ENCODE data around the gene EFCAB5. TPM values are rescaled to one million over a fixed set of nuclear protein-coding genes. Genes with fewer than 3 reads are reported as not detected.
"Not testable (repeated sequence)": the region's sequence is repeated elsewhere in the genome, so short reads cannot be mapped to it uniquely, and the experiment has no call there.

Gene EFCAB5
- total RNA-seq, 1 donor from 2014 or later: 0.35 TPM

- intact Hi-C loops (cut with micrococcal nuclease): loop anchor here (1.0 kb wide), 1 partner anchor 123 kb away; no protein-coding TSS in a partner anchor
Observed at GRCh38 chr17:29931231-29931932, 10.1 kb upstream of the EFCAB5 start.

DNA sequence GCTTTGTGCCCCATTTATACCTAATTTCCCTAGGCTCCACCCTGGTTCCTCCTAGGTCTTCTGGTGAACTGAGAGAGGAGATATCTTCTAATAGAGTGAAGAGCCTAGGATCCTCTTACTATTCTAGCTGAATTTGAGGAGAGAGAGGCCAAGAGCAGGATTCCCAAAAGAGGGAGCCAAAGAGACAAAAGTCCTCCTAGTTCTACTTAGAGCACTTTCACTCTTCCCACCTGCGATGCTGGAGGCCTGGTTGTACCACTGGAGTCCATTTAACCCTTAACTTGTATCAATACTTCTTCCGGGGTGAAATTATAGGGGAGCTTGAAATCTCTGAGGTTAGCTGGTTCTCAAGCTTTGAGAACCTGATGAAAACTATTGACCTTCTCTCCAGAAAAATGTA, 8.1 kb upstream of the EFCAB5 start:
- DNase-seq (no peak), ATAC-seq (no peak)
- intact Hi-C loops (cut with micrococcal nuclease): no loop called here

More at GRCh38 chr17:29931231-29931932, 10.1 kb upstream of the EFCAB5 start:
- DNase-seq (peak; percentile 60), ATAC-seq (peak; percentile 75)

DNA sequence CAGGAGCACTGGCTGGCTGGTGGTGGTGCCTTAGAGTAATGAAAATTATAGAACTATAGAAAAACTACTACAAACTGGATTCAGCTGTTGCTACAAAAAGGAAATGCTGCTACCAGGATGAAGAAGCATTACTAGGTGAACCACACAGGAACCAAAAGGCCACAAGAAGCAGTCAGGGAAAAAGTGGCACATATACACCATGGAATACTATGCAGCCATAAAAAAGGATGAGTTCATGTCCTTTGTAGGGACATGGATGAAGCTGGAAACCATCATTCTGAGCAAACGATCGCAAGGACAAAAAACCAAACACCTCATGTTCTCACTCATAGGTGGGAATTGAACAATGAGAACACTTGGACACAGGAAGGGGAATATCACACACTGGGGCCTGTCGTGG, 5.5 kb upstream of the EFCAB5 start:
- ATAC-seq; DNase-seq; intact Hi-C loops (cut with micrococcal nuclease): not testable (repeated sequence)

GRCh38 chr17:29936724-29937123, 4.7 kb upstream of the EFCAB5 start:
- DNase-seq (no peak), ATAC-seq (no peak)
- intact Hi-C loops (cut with micrococcal nuclease): no loop called here

DNA sequence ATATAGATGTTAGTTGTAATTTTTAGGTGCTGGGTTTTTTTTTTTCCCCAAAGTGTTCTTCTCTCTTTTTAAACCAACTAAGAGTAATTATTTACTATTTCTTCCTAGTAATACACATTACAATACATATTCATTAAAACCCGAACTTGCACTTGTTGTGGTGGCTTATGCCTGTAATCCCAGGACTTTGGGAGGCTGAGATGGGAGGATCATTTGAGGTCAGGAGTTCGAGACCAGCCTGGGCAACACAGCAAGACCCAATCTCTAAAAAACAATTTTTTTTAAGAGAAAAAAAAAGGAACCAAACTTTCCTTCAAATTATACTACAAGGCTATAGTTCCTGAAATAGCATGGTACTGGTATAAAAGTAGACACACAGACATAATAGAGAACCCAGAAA, 3.8 kb downstream of the EFCAB5 start:
- intact Hi-C loops (cut with micrococcal nuclease): no loop called here
- no peak for DNase-seq
- no peak for ATAC-seq

GRCh38 chr17:29948448-29949215, 7.2 kb downstream of the EFCAB5 start:
- ATAC-seq (no peak), DNase-seq (no peak)
- intact Hi-C loops (cut with micrococcal nuclease): no loop called here

GRCh38 chr17:29949696-29950095, 8.3 kb downstream of the EFCAB5 start:
- intact Hi-C loops (cut with micrococcal nuclease): no loop called here
- DNase-seq (no peak), ATAC-seq (no peak)

- DNase-seq (no peak), ATAC-seq (no peak)
- intact Hi-C loops (cut with micrococcal nuclease): no loop called here
Observed at GRCh38 chr17:29954405-29954804, 13.0 kb downstream of the EFCAB5 start.

DNA sequence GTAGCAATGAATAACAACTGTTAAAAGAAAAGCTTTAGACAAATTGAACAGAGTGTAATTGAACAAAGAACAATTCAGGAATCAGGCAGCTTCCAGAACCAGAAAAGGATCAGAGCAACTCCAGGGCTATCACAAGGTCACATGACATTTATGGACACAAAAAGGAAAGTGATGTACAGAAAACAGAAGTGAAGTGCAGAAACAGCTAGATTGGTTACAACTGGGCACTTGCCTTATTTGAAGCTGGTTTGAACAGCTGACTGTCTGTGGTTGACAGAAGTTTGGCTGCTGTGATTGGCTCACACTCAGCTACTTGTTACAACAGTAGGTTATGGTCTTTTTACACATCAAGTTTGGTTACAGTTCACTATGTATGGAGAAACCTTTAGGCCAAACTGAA, 14.8 kb downstream of the EFCAB5 start:
- no peak for DNase-seq
- intact Hi-C loops (cut with micrococcal nuclease): no loop called here

GRCh38 chr17:29957488-29957887, 16.1 kb downstream of the EFCAB5 start:
- intact Hi-C loops (cut with micrococcal nuclease); DNase-seq; ATAC-seq: not testable (repeated sequence)

More for the DNA sequence above, 14.8 kb downstream of the EFCAB5 start:
- ATAC-seq: no peak

DNA sequence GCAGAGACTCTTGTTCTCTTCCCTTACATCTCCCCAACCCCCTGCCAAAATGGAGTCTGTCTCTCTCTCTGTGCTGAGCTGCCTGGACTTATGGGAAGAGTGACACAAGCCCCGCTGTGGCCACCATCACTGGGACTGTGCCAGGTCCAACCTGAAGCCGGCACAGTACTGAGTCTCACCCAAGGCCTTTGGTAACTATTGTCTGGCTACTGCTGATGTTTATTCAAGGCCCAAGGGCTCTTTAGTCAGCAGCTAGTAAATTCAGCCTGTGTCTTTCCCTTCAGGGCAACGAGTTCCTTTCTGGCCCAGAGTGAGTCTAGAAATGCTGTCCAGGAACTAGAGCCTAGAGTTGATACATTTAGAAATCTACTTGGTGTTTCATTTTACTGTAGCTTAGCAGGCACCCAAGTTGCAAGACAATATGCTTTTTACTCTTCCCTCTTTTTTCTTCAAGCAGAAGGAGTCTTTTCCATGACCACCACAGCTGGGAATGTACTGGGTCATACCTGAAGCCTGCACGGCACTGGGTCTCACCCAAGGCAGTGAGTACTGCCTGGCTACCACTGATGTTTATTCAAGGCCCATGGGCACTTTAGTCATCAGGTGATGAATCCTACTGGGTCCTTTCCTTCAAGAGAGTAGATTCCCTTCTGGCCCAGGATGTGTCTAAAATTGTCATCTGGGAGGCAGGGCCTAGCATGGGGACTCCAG, 17.7 kb downstream of the EFCAB5 start:
- DNase-seq: no peak
- intact Hi-C loops (cut with micrococcal nuclease): no loop called here
- no peak for ATAC-seq

DNA sequence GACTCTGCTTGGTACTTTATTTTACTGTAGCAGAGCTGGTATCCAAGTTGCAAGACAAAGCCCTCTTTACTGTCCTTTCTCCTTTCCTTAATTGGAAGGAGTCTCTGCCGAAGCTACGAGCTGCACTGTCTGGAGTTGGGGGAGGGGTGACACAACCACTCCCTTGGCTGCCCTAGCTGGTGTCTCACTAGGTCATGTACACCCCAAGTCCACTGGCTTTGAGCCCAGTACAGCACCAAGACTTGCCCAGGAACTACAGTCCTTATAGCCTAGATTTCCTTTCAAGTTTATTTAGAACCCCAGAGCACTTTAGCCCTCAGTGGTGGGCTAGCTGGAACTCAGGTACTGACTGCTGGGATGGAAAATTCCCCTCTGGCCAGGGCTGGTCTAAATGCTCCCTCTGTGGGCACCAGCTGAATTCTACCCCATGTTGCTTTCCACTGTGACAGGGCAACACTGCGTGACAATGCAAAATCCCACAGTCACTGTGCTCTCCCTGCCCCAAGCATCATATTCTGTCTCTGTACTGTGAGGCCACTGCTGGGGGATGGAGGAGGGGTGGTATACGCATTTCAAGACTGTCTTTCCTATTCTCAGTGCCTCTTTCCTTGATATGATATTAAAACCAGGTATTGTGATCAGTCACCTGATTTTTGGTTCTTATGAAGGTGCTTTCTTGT, 18.4 kb downstream of the EFCAB5 start:
- ATAC-seq (no peak), DNase-seq (no peak)
- intact Hi-C loops (cut with micrococcal nuclease): no loop called here

DNA sequence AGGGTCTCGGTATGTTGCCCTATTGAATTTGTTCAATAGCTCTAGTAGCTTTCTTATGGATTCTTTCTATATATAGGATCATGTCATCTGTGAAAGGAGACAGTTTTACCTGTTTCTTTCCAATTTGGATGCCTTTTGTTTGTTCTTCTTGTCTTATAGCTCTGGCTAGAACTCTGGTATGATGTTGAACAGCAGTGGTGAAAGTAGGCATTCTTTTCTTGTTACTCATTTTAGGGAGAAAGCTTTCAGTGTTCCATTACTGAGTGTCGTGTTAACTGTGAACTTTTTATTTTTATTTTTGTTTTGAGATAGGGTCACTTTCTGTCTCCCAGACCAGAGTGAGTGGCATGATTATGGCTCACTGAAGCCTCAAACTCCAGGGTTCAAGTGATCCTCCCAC, 21.2 kb downstream of the EFCAB5 start:
- DNase-seq (no peak), ATAC-seq (no peak)
- intact Hi-C loops (cut with micrococcal nuclease): no loop called here

GRCh38 chr17:29968271-29968670, 26.8 kb downstream of the EFCAB5 start:
- no peak for ATAC-seq
- intact Hi-C loops (cut with micrococcal nuclease): no loop called here

DNA sequence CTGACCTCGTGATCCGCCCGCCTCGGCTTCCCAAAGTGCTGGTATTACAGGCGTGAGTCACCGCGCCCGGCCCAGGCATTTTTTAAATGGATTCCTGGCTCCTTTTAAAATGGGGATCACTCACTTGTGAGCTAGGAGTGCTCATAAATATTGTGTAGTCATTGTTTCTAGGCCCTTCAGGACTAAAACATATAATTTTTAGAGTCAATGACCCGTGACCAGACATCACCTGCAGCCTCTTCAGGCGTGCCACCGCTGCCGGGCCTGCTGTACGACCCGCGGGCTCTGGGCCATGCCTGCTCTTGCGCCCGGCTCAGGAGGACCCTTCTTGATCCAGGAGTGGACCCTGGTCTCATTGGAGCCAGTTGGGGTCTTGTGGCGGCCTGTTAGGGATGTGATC, 30.8 kb downstream of the EFCAB5 start:
- DNase-seq (no peak), ATAC-seq (no peak)
- intact Hi-C loops (cut with micrococcal nuclease): no loop called here

More at GRCh38 chr17:29968271-29968670, 26.8 kb downstream of the EFCAB5 start:
- DNase-seq: no peak

- no peak for ATAC-seq
- DNase-seq: no peak
- intact Hi-C loops (cut with micrococcal nuclease): no loop called here
Observed at GRCh38 chr17:29973005-29973404, 31.6 kb downstream of the EFCAB5 start.

GRCh38 chr17:29977836-29978235, 36.4 kb downstream of the EFCAB5 start:
- intact Hi-C loops (cut with micrococcal nuclease): no loop called here
- ATAC-seq (no peak), DNase-seq (no peak)

- no peak for ATAC-seq
- intact Hi-C loops (cut with micrococcal nuclease): no loop called here
- no peak for DNase-seq
Observed at GRCh38 chr17:29980261-29980660, 38.8 kb downstream of the EFCAB5 start.

- ATAC-seq (no peak), DNase-seq (no peak)
- intact Hi-C loops (cut with micrococcal nuclease): no loop called here
Observed at GRCh38 chr17:29982991-29983653, 41.7 kb downstream of the EFCAB5 start.

Measured in left ventricle myocardium superior (tissue), 1 donor.